AG09319 (cell line): ENCODE measurements around the gene CARMIL1.

Experiments
- DNase-seq: peaks from one replicate; pipeline ENCODE4 v3.0.0-alpha.2; 2010; ENCODE audit warnings: low read depth; ENCODE audit errors: extremely low read depth
- TF ChIP-seq, protein P1 (sequence below): IDR thresholded peaks from 2 replicates; pipeline ENCODE4 v1.5.1; 2011; ENCODE audit warnings: low read depth, mild to moderate bottlenecking, inconsistent platforms, low read length, moderate library complexity

The CARMIL1 gene

GRCh38 chr6:25397406-25397805 is 118.2 kb downstream of the CARMIL1 start:
- TF ChIP-seq, protein P1, sequence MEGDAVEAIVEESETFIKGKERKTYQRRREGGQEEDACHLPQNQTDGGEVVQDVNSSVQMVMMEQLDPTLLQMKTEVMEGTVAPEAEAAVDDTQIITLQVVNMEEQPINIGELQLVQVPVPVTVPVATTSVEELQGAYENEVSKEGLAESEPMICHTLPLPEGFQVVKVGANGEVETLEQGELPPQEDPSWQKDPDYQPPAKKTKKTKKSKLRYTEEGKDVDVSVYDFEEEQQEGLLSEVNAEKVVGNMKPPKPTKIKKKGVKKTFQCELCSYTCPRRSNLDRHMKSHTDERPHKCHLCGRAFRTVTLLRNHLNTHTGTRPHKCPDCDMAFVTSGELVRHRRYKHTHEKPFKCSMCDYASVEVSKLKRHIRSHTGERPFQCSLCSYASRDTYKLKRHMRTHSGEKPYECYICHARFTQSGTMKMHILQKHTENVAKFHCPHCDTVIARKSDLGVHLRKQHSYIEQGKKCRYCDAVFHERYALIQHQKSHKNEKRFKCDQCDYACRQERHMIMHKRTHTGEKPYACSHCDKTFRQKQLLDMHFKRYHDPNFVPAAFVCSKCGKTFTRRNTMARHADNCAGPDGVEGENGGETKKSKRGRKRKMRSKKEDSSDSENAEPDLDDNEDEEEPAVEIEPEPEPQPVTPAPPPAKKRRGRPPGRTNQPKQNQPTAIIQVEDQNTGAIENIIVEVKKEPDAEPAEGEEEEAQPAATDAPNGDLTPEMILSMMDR: no peak
- DNase-seq: no peak

DNA sequence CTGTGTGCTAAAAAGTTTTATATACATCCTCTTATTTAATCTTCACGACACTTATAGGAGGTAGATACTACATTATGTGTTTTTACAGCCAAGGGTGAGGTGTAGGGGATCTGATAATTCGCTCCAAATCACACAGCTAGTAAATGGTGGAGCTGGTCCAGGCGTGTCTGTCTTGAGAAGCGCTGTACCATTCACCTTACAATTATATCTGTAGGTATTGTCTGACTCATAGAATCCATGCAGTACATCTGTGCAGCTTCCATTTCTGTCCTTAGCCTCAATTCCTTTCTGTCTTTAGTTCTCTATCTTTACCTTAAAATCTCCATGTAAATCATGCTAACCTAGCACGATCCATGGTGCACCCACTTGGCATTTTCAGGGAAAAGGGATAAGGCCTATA is 120.7 kb downstream of the CARMIL1 start:
- no peak for DNase-seq
- TF ChIP-seq, protein P1: no peak

DNA sequence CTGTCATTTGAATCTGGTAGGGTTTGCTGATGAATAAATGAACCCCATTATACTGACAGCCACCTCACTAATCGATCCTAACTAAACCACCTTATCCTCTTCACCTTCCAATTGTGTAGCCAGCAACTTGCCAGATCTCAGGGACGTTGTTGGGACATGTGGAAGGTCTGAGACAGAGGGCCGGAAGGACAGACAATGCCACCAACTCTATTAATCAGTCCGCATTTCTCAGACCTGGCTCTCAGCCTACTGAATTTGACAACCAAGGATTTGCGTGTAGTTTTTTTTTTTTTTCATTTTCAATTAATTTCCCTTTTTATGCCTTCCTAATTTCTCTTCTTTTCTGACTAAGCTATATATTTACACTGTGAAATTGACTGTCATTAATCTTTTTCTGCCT is 122.5 kb downstream of the CARMIL1 start:
- no peak for DNase-seq
- TF ChIP-seq, protein P1: no peak

DNA sequence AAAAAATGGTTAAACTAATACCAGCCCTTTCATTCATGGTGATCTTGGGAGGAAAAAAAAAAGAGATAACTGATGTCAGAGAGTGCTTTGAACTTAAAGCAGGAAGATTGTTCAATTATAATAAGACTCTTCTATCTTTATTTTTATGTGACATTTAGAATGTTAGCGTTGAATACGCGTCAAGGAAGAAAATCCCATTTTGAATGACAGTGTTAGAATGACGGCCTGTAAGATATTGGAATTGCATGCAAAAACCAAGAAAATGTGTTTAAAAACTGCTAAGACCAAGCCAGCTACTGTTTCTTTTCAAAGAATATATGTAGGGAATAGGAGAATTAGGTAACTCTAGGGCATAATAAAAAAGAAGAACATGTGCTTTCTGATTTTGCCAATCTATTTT is 123.0 kb downstream of the CARMIL1 start:
- TF ChIP-seq, protein P1: no peak
- DNase-seq: no peak

DNA sequence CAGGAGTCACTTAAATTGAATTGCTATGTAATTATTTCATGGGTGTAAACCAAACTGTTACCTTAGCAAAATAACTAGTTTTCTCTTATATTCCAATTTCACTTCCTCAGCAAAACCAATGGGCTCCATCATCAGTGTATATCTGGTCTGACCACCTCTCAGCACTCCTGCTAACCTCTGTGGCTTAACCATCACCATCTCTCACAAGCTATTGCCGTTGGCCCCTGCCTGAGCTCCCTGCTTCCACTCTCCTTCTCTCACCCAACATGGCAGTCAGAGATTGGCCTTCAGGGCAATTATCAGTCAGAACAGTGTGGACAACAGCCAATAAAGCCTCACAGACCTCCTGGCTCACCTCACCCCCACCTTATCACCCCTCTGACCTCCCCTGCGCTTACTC is 124.0 kb downstream of the CARMIL1 start:
- TF ChIP-seq, protein P1: no peak
- no peak for DNase-seq

- TF ChIP-seq, protein P1: no peak
- DNase-seq: no peak
Measured at GRCh38 chr6:25404091-25404490, 124.9 kb downstream of the CARMIL1 start.

DNA sequence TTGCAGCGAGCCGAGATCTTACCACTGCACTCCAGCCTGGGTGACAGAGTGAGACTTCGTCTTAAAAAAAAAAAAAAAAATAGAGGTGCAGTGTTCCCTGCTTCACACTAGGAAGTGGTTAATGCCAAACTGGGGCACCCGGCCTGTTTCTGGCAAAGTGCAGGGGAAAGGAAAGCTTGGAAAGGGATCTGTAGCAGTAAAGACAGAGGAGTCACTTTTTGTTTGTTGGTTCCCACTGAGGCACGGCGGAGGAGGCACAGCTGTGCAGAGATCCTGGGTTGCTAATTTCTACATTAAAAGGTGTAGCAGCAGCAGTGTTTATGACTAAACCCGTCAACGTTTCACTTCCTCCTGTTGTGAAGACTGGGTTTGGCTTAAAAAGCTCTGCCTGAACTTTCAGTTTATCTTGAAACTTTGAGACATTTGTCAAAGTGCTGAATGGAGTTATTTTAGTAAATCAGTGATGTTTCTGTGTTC is 125.6 kb downstream of the CARMIL1 start:
- DNase-seq: no peak
- TF ChIP-seq, protein P1: no peak
